GM12891 (cell line): ENCODE results near the gene DPP8.

ENCODE experiments used
- POLR2A ChIP-seq: IDR thresholded peaks from 2 replicates; pipeline ENCODE4 v1.6.1; 2011; ENCODE audit warnings: low read depth, low read length, control low read depth
- SPI1 ChIP-seq: IDR thresholded peaks from 2 replicates; pipeline ENCODE4 v1.6.1; 2011; ENCODE audit warnings: low read depth, low read length, control low read depth

DNA sequence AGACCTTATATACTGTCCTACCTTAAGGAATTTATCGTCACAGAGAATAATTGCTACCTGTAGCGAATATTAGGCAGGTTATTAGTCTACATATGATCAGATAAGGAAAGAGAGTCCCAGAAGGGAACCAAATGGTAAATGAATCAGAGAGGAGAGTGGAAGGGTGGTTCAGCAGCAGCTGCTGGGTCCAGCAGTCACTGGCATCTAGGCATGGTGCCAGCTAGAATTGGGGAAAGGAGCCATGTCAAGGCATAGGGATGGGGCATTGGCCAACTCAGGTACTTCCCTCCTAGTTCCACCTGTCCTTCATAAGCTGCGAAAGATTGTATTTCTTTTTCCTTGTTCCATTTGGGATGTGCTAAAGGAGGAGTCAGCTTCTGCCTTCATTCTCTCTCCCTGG, 36.2 kb upstream of the DPP8 start:
- TF ChIP-seq POLR2A: no peak
- no peak for TF ChIP-seq SPI1
